Effector memory CD4-positive, alpha-beta T cell (primary cell): ENCODE measurements around the gene CSPG4.
"Not testable (repeated sequence)": the region's sequence is repeated elsewhere in the genome, so short reads cannot be mapped to it uniquely, and the experiment has no call there.

Experiments used
- DNase-seq, 3 donors: peaks; one replicate each; pipeline ENCODE4 v3.0.0-alpha.2; 2020
- H3K27ac ChIP-seq: 2 replicates; pipeline ENCODE4 v1.7.0; 2013; ENCODE audit warnings: mild to moderate bottlenecking, low read length, moderate library complexity; ENCODE audit not compliant: insufficient read depth, poor library complexity, severe bottlenecking
- H3K27me3 ChIP-seq: replicated peaks from 2 replicates; pipeline ENCODE4 v1.7.0; 2013; ENCODE audit warnings: mild to moderate bottlenecking, low read length; ENCODE audit not compliant: insufficient read depth, control insufficient read depth, poor library complexity, severe bottlenecking
- H3K36me3 ChIP-seq: 2 replicates; pipeline ENCODE4 v1.7.0; 2013; ENCODE audit warnings: mild to moderate bottlenecking, low read length, moderate library complexity; ENCODE audit not compliant: control insufficient read depth, insufficient read depth
- H3K4me1 ChIP-seq: 2 replicates; pipeline ENCODE4 v1.7.0; 2013; ENCODE audit warnings: low read length, mild to moderate bottlenecking; ENCODE audit not compliant: control insufficient read depth, insufficient read depth, poor library complexity, severe bottlenecking
- H3K4me3 ChIP-seq: 2 replicates; pipeline ENCODE4 v1.7.0; 2013; ENCODE audit warnings: low read length, low read depth, mild to moderate bottlenecking; ENCODE audit not compliant: insufficient read depth, poor library complexity, severe bottlenecking
- H3K9me3 ChIP-seq: 2 replicates; pipeline ENCODE4 v1.7.0; 2013; ENCODE audit warnings: mild to moderate bottlenecking, low read length, moderate library complexity; ENCODE audit not compliant: control insufficient read depth
- total RNA-seq, 3 donors: gene quantifications; one replicate each; lab custom pipeline; 2026; lab: John Stamatoyannopoulos, UW

CSPG4 gene, protein sequence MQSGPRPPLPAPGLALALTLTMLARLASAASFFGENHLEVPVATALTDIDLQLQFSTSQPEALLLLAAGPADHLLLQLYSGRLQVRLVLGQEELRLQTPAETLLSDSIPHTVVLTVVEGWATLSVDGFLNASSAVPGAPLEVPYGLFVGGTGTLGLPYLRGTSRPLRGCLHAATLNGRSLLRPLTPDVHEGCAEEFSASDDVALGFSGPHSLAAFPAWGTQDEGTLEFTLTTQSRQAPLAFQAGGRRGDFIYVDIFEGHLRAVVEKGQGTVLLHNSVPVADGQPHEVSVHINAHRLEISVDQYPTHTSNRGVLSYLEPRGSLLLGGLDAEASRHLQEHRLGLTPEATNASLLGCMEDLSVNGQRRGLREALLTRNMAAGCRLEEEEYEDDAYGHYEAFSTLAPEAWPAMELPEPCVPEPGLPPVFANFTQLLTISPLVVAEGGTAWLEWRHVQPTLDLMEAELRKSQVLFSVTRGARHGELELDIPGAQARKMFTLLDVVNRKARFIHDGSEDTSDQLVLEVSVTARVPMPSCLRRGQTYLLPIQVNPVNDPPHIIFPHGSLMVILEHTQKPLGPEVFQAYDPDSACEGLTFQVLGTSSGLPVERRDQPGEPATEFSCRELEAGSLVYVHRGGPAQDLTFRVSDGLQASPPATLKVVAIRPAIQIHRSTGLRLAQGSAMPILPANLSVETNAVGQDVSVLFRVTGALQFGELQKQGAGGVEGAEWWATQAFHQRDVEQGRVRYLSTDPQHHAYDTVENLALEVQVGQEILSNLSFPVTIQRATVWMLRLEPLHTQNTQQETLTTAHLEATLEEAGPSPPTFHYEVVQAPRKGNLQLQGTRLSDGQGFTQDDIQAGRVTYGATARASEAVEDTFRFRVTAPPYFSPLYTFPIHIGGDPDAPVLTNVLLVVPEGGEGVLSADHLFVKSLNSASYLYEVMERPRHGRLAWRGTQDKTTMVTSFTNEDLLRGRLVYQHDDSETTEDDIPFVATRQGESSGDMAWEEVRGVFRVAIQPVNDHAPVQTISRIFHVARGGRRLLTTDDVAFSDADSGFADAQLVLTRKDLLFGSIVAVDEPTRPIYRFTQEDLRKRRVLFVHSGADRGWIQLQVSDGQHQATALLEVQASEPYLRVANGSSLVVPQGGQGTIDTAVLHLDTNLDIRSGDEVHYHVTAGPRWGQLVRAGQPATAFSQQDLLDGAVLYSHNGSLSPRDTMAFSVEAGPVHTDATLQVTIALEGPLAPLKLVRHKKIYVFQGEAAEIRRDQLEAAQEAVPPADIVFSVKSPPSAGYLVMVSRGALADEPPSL (N-terminal part only)
- total RNA-seq: 0 to 0.19 (median 0) reads per million in 3 donors

DNA sequence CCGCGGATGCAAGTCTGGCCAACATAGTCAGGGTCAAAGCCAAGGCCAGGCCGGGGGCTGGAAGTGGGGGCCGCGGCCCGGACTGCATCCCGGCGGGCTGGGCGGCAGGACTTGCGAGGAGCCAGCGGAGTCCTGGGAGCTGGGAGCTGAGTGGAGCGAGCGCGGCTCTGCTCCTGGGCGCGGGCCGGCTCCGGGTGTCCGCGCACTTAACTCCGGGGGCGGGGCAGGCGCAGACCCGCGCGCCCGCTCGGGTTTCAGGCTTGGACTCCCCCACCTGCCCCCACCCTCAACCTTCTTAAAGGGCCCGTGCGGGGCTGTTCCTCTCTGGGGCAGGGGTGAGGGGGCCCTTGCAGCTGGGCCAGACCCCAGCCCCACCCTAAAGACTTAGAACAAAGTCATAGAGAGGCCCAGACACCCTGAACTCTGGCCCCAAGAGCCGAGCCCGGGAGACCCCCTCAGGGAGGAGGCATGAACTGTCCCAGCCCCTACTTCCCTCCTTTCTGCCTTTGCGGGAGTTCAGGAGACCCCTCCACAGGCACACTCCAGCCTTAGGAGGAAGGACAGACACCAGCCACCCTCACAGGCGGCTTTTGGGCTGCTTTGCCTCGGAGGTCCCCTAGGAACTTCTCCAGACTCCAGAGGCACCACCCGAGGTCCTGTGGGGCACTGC lies at the start of gene CSPG4:
Gene CSPG4 (minus strand): TSS at position 181 of the 670 bp plus-strand sequence. CDS start 93 bp downstream, at position 88.
- Histone ChIP-seq H3K4me1 (no peaks in the 10 kb centered on the region), H3K27ac (no peak within 1 kb of the TSS), H3K36me3 (no peaks in the 10 kb centered on the region), H3K4me3 (no peak within 1 kb of the TSS), H3K9me3 (no peaks in the 10 kb centered on the region), H3K27me3 (peaks cover 3% of the 10 kb centered on the region)
- DNase-seq: no peak

DNA sequence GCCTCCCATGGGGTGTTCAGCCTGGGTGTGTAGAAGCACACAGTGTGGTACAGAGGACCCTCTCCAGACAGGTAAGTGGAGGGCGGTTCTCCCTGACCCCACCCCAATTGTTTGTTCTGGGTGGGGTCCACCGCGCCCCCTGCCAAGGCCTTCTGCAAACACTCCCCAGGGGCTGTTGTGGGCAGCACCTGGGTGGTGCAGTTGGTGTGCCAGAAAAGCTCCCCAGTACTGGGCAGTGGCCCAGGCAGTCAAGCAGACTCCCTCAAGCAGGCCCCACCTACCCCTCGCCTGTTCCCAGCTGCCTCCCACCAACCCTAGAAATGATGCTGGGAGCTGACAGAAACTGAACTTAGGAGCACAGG lies 49.7 kb upstream of the CSPG4 start:
- not testable (repeated sequence) for DNase-seq, H3K27ac ChIP-seq, H3K4me1 ChIP-seq, H3K9me3 ChIP-seq, H3K4me3 ChIP-seq, H3K27me3 ChIP-seq, H3K36me3 ChIP-seq

DNA sequence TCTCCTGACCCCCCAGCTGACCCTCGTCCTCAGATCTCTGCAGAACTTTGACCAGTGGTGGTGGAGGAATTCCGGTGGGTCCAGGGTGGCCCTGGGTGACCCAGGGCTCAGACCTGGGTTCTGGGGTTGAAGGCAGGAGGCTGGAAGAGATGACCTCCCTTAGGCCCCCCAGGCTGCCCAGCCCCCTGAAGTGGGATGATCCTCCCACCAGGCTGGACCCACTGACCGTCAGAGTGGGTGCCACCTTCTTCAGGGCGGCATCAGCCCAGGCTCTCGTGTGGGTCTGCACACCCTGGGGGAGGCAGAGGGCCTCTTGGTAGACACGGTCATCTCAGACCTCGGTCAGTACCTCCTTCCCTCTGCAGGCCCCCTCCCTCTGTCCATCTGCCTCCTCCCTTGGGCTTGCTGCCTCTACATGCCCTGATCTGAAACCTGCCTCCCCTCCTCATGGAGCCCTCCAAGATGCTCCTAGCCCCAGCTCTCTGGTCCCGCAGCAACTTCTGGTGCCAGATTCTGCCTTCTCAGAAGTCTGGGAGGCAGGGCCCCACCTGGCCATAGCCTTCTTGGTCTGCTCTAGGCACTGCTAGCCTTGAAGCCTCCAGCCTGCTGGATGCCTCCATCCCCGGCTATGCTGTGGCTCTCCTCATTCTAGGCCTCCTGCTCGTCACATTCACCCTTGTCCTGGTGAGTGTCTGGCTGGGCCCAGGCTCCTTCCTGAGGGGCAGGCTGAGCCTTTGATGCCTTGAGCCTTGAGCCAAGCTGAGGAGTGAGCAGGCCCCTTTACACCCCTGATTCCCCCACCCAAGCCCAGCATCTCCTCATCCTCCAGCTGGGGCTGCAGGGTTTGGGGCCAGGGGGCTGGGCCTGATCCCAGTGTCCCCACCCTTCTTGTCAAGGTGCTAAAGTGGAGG lies 49.1 kb upstream of the CSPG4 start:
- H3K9me3 ChIP-seq: no peaks in the 10 kb centered on the region
- no peak overlapping the region for H3K4me3 ChIP-seq
- no peaks in the 10 kb centered on the region for H3K4me1 ChIP-seq
- DNase-seq: no peak
- H3K27me3 ChIP-seq: no peaks in the 10 kb centered on the region
- no peak overlapping the region for H3K27ac ChIP-seq
- no peaks in the 10 kb centered on the region for H3K36me3 ChIP-seq

DNA sequence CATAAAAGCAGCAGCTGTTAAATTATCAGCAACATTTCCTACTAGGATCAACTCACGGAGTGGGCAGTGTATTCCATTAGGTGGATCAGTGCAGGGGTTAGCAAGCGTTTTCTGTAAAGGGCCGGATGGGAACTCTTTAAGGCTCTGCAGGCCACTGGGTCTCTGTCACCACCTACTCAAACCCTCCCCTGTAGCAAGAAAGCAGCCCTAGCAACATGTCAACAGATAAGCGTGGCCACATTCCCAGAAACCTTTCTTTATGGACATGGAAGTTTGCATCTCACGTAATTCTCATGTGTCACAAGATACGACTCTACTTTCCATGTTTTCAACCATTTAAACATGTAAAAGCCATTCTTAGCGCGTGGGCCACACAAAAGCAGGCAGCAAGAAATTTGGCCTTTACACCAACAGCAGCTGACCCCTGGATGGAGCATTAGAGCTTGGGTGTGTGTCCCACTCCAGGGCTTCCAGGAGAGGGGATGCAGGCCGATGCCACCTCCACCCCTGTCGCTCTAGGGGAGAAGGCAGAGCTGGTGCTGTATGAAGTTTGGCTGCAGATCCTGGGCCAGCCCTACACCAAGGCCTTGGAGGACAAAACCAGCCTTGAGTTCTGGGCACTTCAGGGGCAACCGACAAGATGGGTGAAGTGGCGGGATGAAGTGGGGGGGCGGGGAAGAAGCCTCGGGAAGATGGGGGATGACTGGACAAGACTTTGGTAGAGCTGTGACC lies 48.2 kb upstream of the CSPG4 start:
- Histone ChIP-seq H3K4me1 (no peaks in the 10 kb centered on the region), H3K27ac (no peak overlapping the region), H3K36me3 (no peaks in the 10 kb centered on the region), H3K27me3 (no peaks in the 10 kb centered on the region), H3K9me3 (no peaks in the 10 kb centered on the region), H3K4me3 (no peak overlapping the region)
- DNase-seq: no peak

DNA sequence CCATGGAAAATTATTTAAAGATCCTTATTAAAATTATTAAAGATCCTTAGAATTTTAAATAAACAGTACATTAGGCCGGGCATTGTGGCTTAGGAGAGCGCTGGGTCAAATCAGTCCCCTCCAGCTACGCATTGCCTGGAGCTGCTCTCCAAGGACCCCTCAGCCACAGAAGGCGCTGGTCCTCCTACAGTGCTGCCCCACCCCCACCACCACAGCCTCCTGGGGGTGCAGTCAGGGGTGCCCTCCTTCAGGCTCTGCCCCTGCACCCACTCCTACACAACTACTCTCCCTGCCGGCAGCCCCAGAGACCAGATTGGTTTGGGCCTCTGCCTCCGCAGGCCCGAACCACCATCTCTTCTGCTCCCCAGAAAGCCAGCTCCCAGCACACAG lies 47.5 kb upstream of the CSPG4 start:
- H3K4me1 ChIP-seq, H3K27ac ChIP-seq, H3K9me3 ChIP-seq, H3K36me3 ChIP-seq, DNase-seq, H3K27me3 ChIP-seq, H3K4me3 ChIP-seq: not testable (repeated sequence)

DNA sequence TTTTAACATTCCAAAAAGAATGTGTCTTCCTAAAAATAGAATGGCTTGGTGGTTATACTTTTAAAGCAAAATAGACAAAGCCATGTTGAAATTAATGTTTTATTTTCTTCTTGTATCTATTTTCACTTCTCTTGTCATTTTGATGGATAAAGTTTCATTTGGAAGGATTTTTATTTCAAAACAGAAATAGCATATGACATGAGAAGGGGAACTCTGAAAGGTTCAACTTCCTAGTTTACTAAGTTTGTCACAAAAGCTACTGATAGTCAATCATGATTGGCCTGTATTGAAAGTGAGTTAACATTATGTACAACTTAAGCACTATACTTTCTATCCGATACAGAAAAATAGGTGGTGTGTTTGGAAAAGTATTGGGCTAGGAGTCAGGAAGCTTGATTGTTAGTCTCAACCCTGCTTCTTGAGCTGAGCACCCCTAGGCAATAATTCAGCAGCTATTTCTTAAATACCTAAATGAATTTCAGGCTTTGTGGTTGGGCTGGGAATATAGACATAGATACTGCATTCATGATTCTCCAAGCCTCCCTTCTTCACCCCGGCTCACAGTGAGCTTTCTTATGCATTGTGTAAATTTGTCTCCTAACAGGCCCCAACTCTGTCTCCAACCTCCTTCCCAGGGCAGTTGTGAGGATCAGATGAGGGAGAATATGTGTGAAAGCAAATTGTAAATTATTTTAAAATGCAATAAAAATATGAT lies 46.9 kb upstream of the CSPG4 start:
- Histone ChIP-seq H3K27ac (no peak overlapping the region), H3K4me3 (no peak overlapping the region), H3K9me3 (no peaks in the 10 kb centered on the region), H3K36me3 (no peaks in the 10 kb centered on the region), H3K27me3 (no peaks in the 10 kb centered on the region), H3K4me1 (no peaks in the 10 kb centered on the region)
- DNase-seq: no peak

DNA sequence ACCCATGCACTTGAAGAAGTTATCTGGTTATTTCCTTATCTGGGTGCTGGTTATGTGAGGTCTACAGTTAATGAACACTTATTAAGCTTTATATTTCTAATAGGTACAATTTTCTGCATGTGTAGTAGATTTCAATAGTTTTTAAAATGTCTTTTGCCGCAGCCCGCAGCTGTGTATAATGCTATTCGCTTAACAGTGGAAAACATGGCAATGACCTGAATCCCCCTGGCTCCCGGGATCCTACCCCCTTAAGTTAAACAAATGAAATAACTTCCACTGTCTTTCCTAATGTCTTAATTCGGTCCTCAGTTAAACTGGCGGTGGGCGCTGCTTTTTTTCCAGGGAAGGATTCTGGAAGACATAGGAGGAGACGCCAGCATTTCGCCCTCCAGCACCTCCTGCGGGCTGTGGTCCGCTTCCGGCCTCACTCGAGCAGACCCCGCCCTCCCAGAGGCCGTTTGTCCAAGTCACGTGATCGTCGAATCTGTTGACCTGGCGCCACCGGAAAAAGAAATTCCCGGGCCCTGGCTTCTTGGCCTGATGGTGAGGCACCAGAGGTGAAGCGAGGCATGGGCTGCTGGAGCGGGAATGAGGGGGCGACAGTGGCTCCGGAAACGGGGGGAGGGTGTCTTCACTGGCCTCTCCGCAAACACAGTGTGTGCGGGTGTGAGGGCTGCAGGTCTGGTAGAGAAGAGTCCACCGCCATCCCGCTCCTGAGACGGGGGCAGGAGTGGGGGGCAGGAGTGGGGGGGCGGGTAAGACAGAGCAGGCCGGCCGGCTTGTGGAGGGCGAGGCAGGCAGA lies 45.6 kb upstream of the CSPG4 start:
- H3K4me3 ChIP-seq: peak overlapping the region; percentile 78
- peak overlapping the region; percentile 47 for H3K27ac ChIP-seq
- DNase-seq: peak; percentile 31 to 53 (median 45)
- H3K36me3 ChIP-seq: no peaks in the 10 kb centered on the region
- H3K9me3 ChIP-seq: no peaks in the 10 kb centered on the region
- H3K4me1 ChIP-seq: no peaks in the 10 kb centered on the region
- H3K27me3 ChIP-seq: no peaks in the 10 kb centered on the region
